Measurements from ENCODE around the gene EDIL3.

EDIL3 gene

GRCh38 chr5:84259283-84260045 lies 125.2 kb downstream of the EDIL3 start:
- no peak for DNase-seq (ENCODE audit: low read depth in 2 of 2)

- no peak for DNase-seq (ENCODE audit: low read depth in 2 of 2)
These were observed 127.6 kb downstream of the EDIL3 start for GRCh38 chr5:84257061-84257460.

GRCh38 chr5:84255315-84255714 lies 129.4 kb downstream of the EDIL3 start:
- DNase-seq (ENCODE audit: low read depth in 2 of 2) = peak; percentile 20 to 44

GRCh38 chr5:84253946-84254345 lies 130.7 kb downstream of the EDIL3 start:
- no peak for DNase-seq (ENCODE audit: low read depth in 2 of 2)

- DNase-seq (ENCODE audit: low read depth in 2 of 2) = no peak
These were observed 133.2 kb downstream of the EDIL3 start for GRCh38 chr5:84251503-84251902.

GRCh38 chr5:84249918-84250630 lies 134.6 kb downstream of the EDIL3 start:
- DNase-seq (ENCODE audit: low read depth in 2 of 2) = peak; percentile 83 to 86

- DNase-seq (ENCODE audit: low read depth in 2 of 2) = no peak
These were observed 136.7 kb downstream of the EDIL3 start for GRCh38 chr5:84248013-84248412.

GRCh38 chr5:84242286-84242685 lies 142.4 kb downstream of the EDIL3 start:
- peak; percentile 54 to 56 for DNase-seq (ENCODE audit: low read depth in 2 of 2)

GRCh38 chr5:84239494-84239893 lies 145.2 kb downstream of the EDIL3 start:
- DNase-seq (ENCODE audit: low read depth in 2 of 2) = no peak

- no peak for DNase-seq (ENCODE audit: low read depth in 2 of 2)
These were observed 147.6 kb downstream of the EDIL3 start for GRCh38 chr5:84237126-84237525.

GRCh38 chr5:84231433-84231832 lies 153.2 kb downstream of the EDIL3 start:
- DNase-seq (ENCODE audit: low read depth in 2 of 2) = no peak

GRCh38 chr5:84229045-84229444 lies 155.6 kb downstream of the EDIL3 start:
- no peak for DNase-seq (ENCODE audit: low read depth in 2 of 2)

- DNase-seq (ENCODE audit: low read depth in 2 of 2) = no peak
These were observed 156.4 kb downstream of the EDIL3 start for GRCh38 chr5:84228266-84228665.

GRCh38 chr5:84227236-84227635 lies 157.4 kb downstream of the EDIL3 start:
- DNase-seq (ENCODE audit: low read depth in 2 of 2) = no peak

GRCh38 chr5:84218546-84218945 lies 166.1 kb downstream of the EDIL3 start:
- no peak for DNase-seq (ENCODE audit: low read depth in 2 of 2)

GRCh38 chr5:84215521-84215920 lies 169.2 kb downstream of the EDIL3 start:
- DNase-seq (ENCODE audit: low read depth in 2 of 2) = no peak

GRCh38 chr5:84213861-84214260 lies 170.8 kb downstream of the EDIL3 start:
- no peak for DNase-seq (ENCODE audit: low read depth in 2 of 2)

GRCh38 chr5:84213212-84213611 lies 171.5 kb downstream of the EDIL3 start:
- DNase-seq (ENCODE audit: low read depth in 2 of 2) = no peak

GRCh38 chr5:84204772-84205171 lies 179.9 kb downstream of the EDIL3 start:
- DNase-seq (ENCODE audit: low read depth in 2 of 2) = no peak

GRCh38 chr5:84202136-84202535 lies 182.5 kb downstream of the EDIL3 start:
- DNase-seq (ENCODE audit: low read depth in 2 of 2) = no peak

- DNase-seq (ENCODE audit: low read depth in 2 of 2) = no peak
These were observed 187.1 kb downstream of the EDIL3 start for GRCh38 chr5:84197538-84197937.

- no peak for DNase-seq (ENCODE audit: low read depth in 2 of 2)
These were observed 193.4 kb downstream of the EDIL3 start for GRCh38 chr5:84191281-84191680.

GRCh38 chr5:84184857-84185256 lies 199.8 kb downstream of the EDIL3 start:
- no peak for DNase-seq (ENCODE audit: low read depth in 2 of 2)
